Activated CD8-positive, alpha-beta memory T cell treated with anti-CD3 and anti-CD28 coated beads, Interleukin-2, amount 10 ng/mL, durations not matched to agents 7 days and 5 days (primary cell): ENCODE measurements around the gene PCCA. TPM values are rescaled to one million over a fixed set of nuclear protein-coding genes. Genes with fewer than 3 reads are reported as not detected.
"Not testable (repeated sequence)": the region's sequence is repeated elsewhere in the genome, so short reads cannot be mapped to it uniquely, and the experiment has no call there.

ENCODE experiments used
- ATAC-seq: fragments of 150-1000 bp; cut with Tn5 transposase; one replicate; pipeline ENCODE4 v1.10.0; 2021; ENCODE audit warnings: moderate library complexity
- CTCF ChIA-PET: fragments of 350-600 bp; sonication (Branson Sonifier 250); formaldehyde crosslinking; loops from one replicate; lab custom pipeline; 2021; ENCODE audit warnings: antibody characterized with exemption; lab: Charles Lee
- DNase-seq: peaks from one replicate; pipeline ENCODE4 v3.0.0-alpha.2; 2020
- H3K27ac Mint-ChIP-seq: one replicate; pipeline ENCODE4 v1.8.0; 2021; ENCODE audit warnings: mild to moderate bottlenecking, mixed read lengths
- H3K27me3 Mint-ChIP-seq: one replicate; pipeline ENCODE4 v1.8.0; 2021; ENCODE audit warnings: mixed read lengths
- H3K36me3 Mint-ChIP-seq: one replicate; pipeline ENCODE4 v1.8.0; 2021; ENCODE audit warnings: mild to moderate bottlenecking, mixed read lengths
- H3K4me1 Mint-ChIP-seq: one replicate; pipeline ENCODE4 v1.8.0; 2021; ENCODE audit warnings: mixed read lengths
- H3K4me3 Mint-ChIP-seq: one replicate; pipeline ENCODE4 v1.8.0; 2021; ENCODE audit warnings: mild to moderate bottlenecking, moderate library complexity, mixed read lengths
- H3K9me3 Mint-ChIP-seq: one replicate; pipeline ENCODE4 v1.8.0; 2022; ENCODE audit warnings: low read depth, mixed read lengths
- total RNA-seq, 2 experiments: library from RNA; stranded (reverse); gene quantifications; one replicate each; pipeline ENCODE4 v1.2.3, GENCODE V29; 2021

The PCCA gene
- total RNA-seq, 2 experiments from 2014 or later, result 14.1 to 17.9 TPM

- CTCF ChIA-PET, result interaction anchor here (0.9 kb wide), 1 partner anchor 36 kb away, joined by 3 read pairs; no protein-coding TSS in a partner anchor
- ATAC-seq, result no peak
- DNase-seq, result no peak
- H3K27me3 Mint-ChIP-seq, result no peaks in the 10 kb centered on the region
- H3K4me3 Mint-ChIP-seq, result no peak overlapping the region
- H3K27ac Mint-ChIP-seq, result no peak overlapping the region
- H3K4me1 Mint-ChIP-seq, result no peaks in the 10 kb centered on the region
- H3K36me3 Mint-ChIP-seq, result peaks cover 6% of the 10 kb centered on the region
- H3K9me3 Mint-ChIP-seq, result no peaks in the 10 kb centered on the region
Observed at GRCh38 chr13:100269837-100270236, 180.9 kb downstream of the PCCA start.

GRCh38 chr13:100273138-100273537 is 184.2 kb downstream of the PCCA start:
- ATAC-seq (no peak), DNase-seq (no peak)
- H3K27me3 Mint-ChIP-seq, result no peaks in the 10 kb centered on the region
- H3K36me3 Mint-ChIP-seq, result peaks cover 14% of the 10 kb centered on the region
- no peak overlapping the region for H3K4me3 Mint-ChIP-seq
- H3K9me3 Mint-ChIP-seq, result no peaks in the 10 kb centered on the region
- no peaks in the 10 kb centered on the region for H3K4me1 Mint-ChIP-seq
- no peak overlapping the region for H3K27ac Mint-ChIP-seq
- CTCF ChIA-PET, result no interaction called here

GRCh38 chr13:100273552-100273951 is 184.7 kb downstream of the PCCA start:
- CTCF ChIA-PET, result no interaction called here
- Mint-ChIP-seq H3K4me1 (no peaks in the 10 kb centered on the region), H3K27ac (no peak overlapping the region), H3K4me3 (no peak overlapping the region), H3K9me3 (no peaks in the 10 kb centered on the region), H3K36me3 (peaks cover 13% of the 10 kb centered on the region), H3K27me3 (no peaks in the 10 kb centered on the region)
- no peak for DNase-seq
- no peak for ATAC-seq

- H3K4me1 Mint-ChIP-seq, result no peaks in the 10 kb centered on the region
- H3K4me3 Mint-ChIP-seq, result no peak overlapping the region
- DNase-seq, result no peak
- no peak overlapping the region for H3K27ac Mint-ChIP-seq
- peaks cover 12% of the 10 kb centered on the region for H3K36me3 Mint-ChIP-seq
- ATAC-seq, result no peak
- no peaks in the 10 kb centered on the region for H3K9me3 Mint-ChIP-seq
- H3K27me3 Mint-ChIP-seq, result no peaks in the 10 kb centered on the region
- CTCF ChIA-PET, result no interaction called here
Observed at GRCh38 chr13:100274942-100275506, 186.1 kb downstream of the PCCA start.

GRCh38 chr13:100275746-100276145 is 186.9 kb downstream of the PCCA start:
- Mint-ChIP-seq H3K27ac (no peak overlapping the region), H3K36me3 (peaks cover 13% of the 10 kb centered on the region), H3K9me3 (no peaks in the 10 kb centered on the region), H3K4me1 (no peaks in the 10 kb centered on the region), H3K4me3 (no peak overlapping the region), H3K27me3 (no peaks in the 10 kb centered on the region)
- no peak for DNase-seq
- no peak for ATAC-seq
- CTCF ChIA-PET, result no interaction called here

- Mint-ChIP-seq H3K36me3 (peaks cover 11% of the 10 kb centered on the region), H3K9me3 (no peaks in the 10 kb centered on the region), H3K27ac (no peak overlapping the region), H3K27me3 (no peaks in the 10 kb centered on the region), H3K4me3 (no peak overlapping the region), H3K4me1 (no peaks in the 10 kb centered on the region)
- DNase-seq (no peak), ATAC-seq (no peak)
- CTCF ChIA-PET, result no interaction called here
Observed at GRCh38 chr13:100280681-100281080, 191.8 kb downstream of the PCCA start.

- H3K27me3 Mint-ChIP-seq, H3K9me3 Mint-ChIP-seq, H3K36me3 Mint-ChIP-seq, DNase-seq, CTCF ChIA-PET, H3K4me3 Mint-ChIP-seq, H3K4me1 Mint-ChIP-seq, H3K27ac Mint-ChIP-seq, ATAC-seq: not testable (repeated sequence)
Observed at GRCh38 chr13:100282306-100282705, 193.4 kb downstream of the PCCA start.

- Mint-ChIP-seq H3K4me3 (no peak overlapping the region), H3K36me3 (peaks cover 1% of the 10 kb centered on the region), H3K4me1 (no peaks in the 10 kb centered on the region), H3K27me3 (no peaks in the 10 kb centered on the region), H3K9me3 (no peaks in the 10 kb centered on the region), H3K27ac (no peak overlapping the region)
- CTCF ChIA-PET, result no interaction called here
- DNase-seq, result no peak
- no peak for ATAC-seq
Observed at GRCh38 chr13:100290165-100290801, 201.4 kb downstream of the PCCA start.

- Mint-ChIP-seq H3K4me3 (no peak overlapping the region), H3K36me3 (peaks cover 1% of the 10 kb centered on the region), H3K27ac (no peak overlapping the region), H3K4me1 (no peaks in the 10 kb centered on the region), H3K27me3 (no peaks in the 10 kb centered on the region), H3K9me3 (no peaks in the 10 kb centered on the region)
- ATAC-seq, result no peak
- CTCF ChIA-PET, result no interaction called here
- no peak for DNase-seq
Observed at GRCh38 chr13:100291624-100292023, 202.7 kb downstream of the PCCA start.

GRCh38 chr13:100297413-100297812 is 208.5 kb downstream of the PCCA start:
- Mint-ChIP-seq H3K4me1 (no peaks in the 10 kb centered on the region), H3K36me3 (peaks cover 10% of the 10 kb centered on the region), H3K27me3 (no peaks in the 10 kb centered on the region), H3K27ac (no peak overlapping the region), H3K4me3 (no peak overlapping the region), H3K9me3 (no peaks in the 10 kb centered on the region)
- CTCF ChIA-PET, result no interaction called here
- ATAC-seq (no peak), DNase-seq (no peak)

- H3K9me3 Mint-ChIP-seq, result no peaks in the 10 kb centered on the region
- CTCF ChIA-PET, result no interaction called here
- H3K4me3 Mint-ChIP-seq, result no peak overlapping the region
- ATAC-seq (no peak), DNase-seq (no peak)
- no peaks in the 10 kb centered on the region for H3K4me1 Mint-ChIP-seq
- peaks cover 10% of the 10 kb centered on the region for H3K36me3 Mint-ChIP-seq
- no peak overlapping the region for H3K27ac Mint-ChIP-seq
- no peaks in the 10 kb centered on the region for H3K27me3 Mint-ChIP-seq
Observed at GRCh38 chr13:100298116-100298681, 209.3 kb downstream of the PCCA start.

GRCh38 chr13:100298691-100299090 is 209.8 kb downstream of the PCCA start:
- H3K27me3 Mint-ChIP-seq, result no peaks in the 10 kb centered on the region
- peaks cover 10% of the 10 kb centered on the region for H3K36me3 Mint-ChIP-seq
- no peaks in the 10 kb centered on the region for H3K9me3 Mint-ChIP-seq
- no peak for DNase-seq
- CTCF ChIA-PET, result no interaction called here
- H3K27ac Mint-ChIP-seq, result no peak overlapping the region
- ATAC-seq, result no peak
- no peak overlapping the region for H3K4me3 Mint-ChIP-seq
- H3K4me1 Mint-ChIP-seq, result no peaks in the 10 kb centered on the region

- CTCF ChIA-PET, result no interaction called here
- peaks cover 11% of the 10 kb centered on the region for H3K36me3 Mint-ChIP-seq
- ATAC-seq, result no peak
- no peak overlapping the region for H3K4me3 Mint-ChIP-seq
- H3K4me1 Mint-ChIP-seq, result no peaks in the 10 kb centered on the region
- no peak for DNase-seq
- no peak overlapping the region for H3K27ac Mint-ChIP-seq
- H3K9me3 Mint-ChIP-seq, result no peaks in the 10 kb centered on the region
- H3K27me3 Mint-ChIP-seq, result no peaks in the 10 kb centered on the region
Observed at GRCh38 chr13:100300243-100300642, 211.3 kb downstream of the PCCA start.

GRCh38 chr13:100300708-100301107 is 211.8 kb downstream of the PCCA start:
- Mint-ChIP-seq H3K9me3 (no peaks in the 10 kb centered on the region), H3K4me1 (no peaks in the 10 kb centered on the region), H3K4me3 (no peak overlapping the region), H3K27ac (no peak overlapping the region), H3K27me3 (no peaks in the 10 kb centered on the region), H3K36me3 (peaks cover 11% of the 10 kb centered on the region)
- no peak for DNase-seq
- no peak for ATAC-seq
- CTCF ChIA-PET, result no interaction called here
